ENCODE results near the gene NEK2.
"Not testable (repeated sequence)": the region's sequence is repeated elsewhere in the genome, so short reads cannot be mapped to it uniquely, and the experiment has no call there.

NEK2 gene

DNA sequence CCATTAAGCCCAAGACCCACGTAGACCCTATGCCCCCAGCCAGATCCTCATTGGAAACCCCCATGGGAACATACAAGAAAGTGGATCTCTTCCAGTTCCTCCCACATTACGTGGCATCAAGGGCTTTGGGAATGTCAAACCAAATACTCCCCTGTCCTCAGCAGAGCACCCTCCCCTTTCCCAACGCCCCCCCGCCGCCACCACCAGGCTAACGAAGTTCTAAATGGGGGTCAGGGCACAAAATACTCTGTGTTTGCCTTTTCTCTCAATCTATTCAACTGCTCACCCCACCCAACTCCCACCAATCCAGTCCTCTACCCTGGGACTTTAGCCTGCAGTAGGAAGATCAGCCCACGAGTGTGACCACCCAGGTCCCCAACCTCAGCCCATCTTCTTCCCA is 24.5 kb downstream of the NEK2 start:
- no peak for DNase-seq (ENCODE audit: low read depth)

DNA sequence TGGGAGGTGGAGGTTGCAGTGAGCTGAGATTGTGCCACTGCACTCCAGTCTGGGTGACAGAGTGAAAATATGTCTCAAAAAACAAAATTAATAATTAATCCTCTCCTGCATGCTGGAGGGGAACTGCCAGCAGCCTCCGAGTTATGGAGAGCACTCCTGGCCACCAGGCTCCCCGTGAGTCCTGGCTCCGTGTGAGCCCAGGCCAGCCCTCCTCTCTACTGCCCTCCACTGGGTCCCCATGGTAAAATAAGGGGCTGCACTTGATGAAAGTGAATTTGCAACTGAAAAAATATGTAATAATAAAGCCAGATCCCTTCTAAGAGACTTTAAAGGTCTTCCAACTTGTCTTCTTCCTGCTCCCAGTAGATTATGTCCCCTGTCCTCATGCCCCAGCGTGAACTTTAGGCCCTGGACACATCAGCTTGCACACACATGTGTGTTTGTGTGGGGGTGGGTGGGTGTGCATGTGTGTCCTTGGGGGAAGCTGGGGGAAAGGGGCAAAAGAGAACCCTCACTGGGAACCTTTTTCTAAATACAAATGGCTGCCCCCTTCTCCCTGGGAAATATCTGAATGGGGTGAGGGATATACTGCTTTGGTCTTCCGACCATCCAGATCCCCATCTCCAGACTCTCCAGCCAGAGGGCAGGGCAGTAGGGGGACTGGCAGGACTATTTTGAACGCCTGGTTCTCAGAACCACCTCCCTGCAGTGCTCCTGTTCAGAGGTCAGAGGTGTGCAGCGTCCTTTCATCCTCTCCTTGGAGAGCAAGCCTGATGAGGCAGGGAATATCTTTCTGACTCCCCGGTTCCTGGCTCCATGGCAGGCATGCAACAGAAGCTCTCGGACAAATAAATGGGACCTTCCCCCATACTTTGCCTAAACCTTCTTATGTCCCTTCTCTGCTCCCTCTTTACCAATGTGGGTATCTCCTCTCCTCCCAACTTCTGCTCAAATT is 26.2 kb downstream of the NEK2 start:
- no peak for DNase-seq (ENCODE audit: low read depth)

DNA sequence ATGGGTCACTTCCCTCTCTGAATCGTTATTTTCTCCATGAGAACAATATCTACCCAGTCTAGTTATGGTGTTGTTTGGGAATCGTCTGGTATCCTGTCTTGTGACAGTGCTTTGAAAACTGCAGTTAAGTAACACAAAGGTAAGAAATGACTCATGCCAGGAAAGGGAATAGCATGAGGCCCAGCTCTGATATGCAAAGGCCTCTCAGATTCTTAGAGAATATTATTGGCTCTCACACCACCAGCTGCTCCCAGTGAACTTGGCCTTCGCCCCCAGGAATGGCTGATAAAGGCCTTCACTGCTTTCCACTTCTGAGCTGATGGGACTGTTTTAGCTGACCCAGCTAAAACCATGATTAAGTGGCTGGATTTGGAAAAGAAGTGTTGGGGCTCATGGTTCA is 27.1 kb downstream of the NEK2 start:
- DNase-seq (ENCODE audit: low read depth) = no peak

DNA sequence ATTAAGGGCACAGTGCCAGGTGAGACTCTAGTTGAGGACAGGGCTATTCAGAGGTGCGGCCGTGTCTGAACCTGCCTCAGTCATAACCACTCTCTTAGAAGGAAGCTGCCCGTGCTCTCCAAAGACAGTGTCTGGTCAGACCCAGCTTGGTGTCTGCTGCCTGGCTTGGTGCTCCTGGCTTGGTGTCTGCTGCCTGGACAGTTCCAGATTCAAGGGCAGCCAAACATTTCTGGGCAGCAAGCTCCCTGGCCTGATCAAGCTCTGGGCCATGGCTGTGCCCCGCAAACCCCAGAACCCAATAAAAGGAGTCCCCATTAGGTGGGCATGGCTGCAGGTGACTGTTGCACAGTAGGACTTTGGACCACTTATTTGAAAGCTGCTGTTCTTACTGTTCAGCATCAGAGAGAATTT is 27.7 kb downstream of the NEK2 start:
- DNase-seq (ENCODE audit: low read depth) = no peak

DNA sequence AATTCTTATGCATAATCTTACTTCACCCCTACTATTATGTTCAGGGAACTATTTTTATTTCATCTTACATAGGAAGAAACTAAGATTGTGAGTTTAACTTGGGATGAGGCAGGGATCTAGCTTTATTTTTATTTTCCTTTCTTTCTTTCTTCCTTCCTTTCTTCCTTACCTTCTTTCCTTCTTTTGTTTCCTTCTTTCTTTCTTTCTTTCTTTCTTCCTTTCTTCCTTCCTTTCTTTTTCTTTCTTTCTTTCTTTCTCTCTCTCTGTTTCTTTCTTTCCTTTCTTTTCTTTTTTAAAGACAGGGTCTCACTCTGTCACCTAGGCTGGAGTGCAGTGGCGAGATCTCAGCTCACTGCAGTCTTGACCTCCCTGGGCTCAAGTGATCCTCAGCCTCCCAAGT is 28.9 kb downstream of the NEK2 start:
- no peak for DNase-seq (ENCODE audit: low read depth)

DNA sequence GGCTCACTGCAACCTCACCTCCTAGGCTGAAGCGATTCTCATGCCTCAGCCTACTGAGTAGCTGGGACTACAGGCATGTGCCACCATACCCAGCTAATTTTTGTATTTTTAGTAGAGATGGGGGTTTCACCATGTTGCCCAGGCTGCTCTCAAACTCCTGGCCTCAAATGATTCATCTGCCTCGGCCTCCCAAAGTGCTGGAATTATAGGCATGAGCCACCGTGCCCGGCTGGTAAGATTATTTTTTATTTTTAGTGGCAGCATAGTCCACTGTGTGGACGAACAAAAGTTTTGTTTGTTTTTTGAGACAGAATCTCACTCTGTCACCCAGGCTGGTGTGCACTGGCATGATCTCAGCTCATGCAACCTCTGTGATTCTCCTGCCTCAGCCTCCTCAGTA is 29.8 kb downstream of the NEK2 start:
- not testable (repeated sequence) for DNase-seq (ENCODE audit: low read depth)

DNA sequence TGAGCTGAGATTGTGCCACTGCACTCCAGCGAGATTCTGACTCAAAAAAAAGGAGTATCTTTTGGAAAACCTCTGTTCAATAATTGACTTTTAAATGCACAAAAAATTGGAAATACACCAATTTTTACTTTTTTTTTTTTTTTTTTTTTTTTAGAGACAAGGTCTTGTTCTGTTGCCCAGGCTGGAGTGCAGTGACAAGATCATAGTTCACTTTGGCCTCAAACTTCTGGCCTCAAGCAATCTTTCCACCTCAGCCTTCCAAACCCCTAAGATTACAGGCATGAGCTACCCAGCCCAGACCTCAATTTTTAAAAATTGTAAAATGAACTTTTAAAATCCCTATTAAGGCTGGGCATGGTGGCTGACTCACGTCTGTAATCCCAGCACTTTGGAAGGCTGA is 30.8 kb downstream of the NEK2 start:
- no peak for DNase-seq (ENCODE audit: low read depth)

DNA sequence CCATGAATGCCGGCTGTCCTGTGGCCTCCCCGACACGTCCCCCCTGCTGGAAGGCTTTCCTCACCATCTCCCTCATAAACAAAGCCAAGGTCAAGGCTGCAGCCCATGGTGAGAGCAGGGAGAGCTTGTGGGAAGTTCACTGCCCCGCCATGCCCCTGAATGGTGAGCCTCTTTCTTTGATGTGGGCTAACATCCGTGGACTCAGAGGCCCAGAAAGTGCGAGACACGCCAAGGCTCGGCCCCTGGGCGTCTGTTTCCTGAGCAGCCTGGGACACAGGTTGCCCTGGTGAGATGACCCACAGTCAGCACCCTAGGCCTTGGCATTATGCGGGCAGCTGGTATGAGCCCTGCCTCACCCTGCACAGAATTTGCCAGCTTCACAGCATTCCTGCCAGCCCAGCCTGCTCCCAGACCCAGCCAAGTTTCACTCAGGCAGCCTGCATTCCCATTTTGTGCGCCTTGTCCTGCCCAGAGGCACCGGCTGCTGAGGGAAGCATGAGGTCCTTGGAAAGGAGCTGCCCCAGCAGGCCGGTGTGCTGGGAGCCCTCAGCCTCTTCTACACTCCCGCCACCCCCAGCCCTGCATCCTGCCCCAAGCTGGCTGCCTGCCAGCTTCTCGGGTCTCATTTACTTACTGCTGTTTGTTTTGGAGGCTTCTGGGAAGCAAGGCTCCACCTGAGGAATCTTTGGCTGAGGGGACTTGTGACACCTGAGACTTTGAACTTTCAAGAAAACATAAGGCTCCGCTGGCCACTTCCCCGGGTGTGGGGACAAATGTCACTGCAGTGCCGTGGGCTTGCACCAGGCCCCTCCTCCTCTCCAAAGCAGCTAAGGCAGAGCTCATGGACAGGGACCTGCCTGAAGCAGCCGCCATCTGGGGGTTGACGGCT is 31.9 kb downstream of the NEK2 start:
- DNase-seq (ENCODE audit: low read depth) = no peak

DNA sequence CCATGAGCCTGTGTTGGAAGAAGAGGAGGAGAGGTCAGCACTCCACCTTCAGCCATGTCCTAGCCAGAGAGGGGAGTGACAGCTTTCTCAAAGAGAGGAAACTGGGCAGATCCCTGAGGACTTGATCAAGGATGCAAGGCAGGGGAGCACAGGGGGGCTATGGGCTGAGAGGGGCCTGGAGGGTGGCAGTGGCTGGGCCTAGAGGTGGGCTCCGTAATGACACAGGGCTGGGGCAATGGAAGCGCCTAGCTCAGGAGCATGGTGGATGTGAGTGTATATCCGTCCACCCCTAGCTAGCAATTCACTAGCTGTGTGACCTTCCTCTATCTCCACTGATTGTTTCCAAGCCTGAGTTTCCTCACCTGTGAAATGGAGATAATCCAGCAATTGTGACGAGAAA is 32.6 kb downstream of the NEK2 start:
- DNase-seq (ENCODE audit: low read depth) = no peak

DNA sequence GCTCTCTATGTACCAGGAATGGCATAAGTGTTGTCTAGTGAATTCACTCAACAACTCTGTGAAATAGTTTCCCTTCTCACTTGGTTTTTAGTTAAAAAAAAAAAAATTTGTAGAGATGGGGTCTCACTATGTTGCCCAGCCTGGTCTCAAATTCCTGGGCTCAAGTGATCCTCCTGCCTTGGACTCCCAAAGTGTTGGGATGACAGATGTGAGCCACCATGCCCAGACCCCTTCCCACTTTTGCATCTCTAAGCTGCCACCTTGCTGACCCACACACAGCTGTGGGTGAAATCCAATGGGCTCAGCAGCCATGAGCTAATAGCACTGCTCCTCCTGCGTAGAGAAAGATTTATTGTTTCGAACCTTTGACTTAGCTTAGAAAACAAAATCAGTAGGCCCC is 33.5 kb downstream of the NEK2 start:
- DNase-seq (ENCODE audit: low read depth) = no peak

DNA sequence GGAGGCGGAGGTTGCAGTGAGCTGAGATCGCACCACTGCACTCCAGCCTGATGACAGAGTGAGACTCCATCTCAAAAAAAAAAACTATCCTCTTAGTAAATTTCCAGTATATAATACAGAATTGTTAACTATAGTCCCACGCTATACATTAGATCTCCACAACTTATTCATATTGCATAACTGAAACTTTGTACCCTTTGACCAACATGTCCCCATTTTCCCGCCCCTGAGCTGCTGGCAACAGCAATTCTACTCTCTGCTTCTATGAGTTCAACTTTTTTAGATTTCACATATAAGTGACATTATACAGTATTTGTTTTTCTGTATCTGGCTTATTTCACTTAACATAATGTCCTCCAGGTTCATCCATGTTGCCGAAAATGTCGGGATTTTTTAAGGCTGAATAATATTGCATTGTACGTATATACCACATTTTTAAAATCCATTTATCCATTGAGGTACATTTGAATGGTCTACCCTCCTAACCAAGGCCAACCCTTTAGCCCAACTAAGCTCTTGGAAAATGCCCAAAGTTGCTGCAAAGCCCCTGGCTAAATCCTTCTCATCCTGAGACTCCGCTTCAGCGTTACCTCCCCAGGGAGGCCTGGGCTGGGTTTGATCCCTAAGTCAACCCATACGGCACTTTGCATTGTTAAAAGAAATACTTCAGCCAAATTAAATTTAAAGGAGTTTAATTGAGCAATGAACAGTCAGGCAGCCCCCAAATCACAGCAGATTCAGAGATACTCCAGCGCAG is 34.2 kb downstream of the NEK2 start:
- no peak for DNase-seq (ENCODE audit: low read depth)

DNA sequence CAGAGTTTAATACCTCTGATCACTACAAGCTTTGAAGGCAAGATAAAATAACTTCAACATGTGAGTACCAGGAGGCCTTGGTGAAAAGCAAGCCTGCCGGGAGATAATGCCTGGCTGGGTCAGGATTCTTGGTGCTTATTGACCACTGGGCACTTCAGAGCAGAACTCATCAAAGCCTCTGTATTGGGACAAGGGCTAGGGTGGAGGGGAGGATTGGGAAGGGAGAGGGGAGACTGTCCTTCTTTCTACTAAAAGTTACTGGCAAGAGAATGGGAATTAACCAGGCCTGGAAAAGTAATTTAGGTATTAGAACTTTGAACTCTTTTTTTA is 35.2 kb downstream of the NEK2 start:
- no peak for DNase-seq (ENCODE audit: low read depth)

DNA sequence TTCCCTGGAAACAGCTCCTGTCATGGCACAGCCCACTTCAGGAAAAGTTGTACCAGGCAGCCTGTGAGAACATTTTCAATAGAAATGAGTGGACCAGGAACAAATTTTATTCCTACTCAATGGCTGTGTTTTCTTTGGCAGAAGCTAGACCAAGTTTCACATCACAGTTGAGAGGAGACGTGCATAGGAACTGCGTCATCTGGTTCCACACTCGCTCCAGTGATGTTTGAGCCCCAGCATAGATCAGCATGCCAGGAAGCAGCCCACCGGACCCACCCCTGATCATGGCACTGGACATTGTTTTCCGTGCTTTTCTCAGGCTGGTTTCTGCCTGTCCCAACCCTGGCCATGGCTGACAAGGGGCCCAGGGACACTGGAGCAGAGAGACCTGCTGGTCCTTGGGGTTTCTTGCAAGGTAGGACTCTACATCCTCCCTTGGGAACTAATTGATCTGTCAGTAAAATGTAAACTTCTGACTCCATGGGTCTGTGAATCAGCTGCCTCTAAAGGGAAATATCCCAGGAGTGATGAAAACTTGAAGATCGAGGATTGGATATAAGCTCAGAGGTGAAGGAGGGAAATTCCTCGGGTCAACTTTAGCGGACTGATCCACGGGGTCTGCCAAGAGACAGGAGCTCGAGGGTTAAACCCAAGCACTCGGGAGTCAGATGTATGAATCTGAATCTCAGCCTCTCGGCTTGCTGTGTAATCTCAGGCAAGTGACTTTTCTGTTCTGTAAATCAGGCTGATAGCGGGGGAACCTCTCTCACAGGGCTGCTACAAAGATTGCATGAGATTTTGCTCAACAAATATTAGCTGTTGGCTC is 35.7 kb downstream of the NEK2 start:
- DNase-seq (ENCODE audit: low read depth) = no peak

DNA sequence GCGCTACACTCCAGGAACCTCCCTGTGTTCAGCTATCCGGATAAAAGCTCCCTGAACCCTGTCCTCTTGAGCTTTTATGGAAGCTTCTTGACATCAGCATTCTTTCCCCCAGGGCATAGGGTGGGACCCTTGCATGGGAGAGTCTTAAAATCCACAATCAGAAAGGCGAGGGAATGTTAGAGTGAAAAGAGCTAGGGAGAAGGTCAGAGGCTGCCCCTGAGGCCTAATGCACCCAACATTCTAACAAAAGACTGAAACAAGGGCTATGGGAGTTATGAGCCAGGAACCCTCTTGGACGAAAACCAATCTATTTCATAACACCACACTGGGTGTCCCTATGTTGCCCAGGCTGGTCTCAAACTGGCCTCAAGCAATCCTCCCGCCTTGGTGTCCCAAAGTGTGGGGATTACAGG is 36.7 kb downstream of the NEK2 start:
- DNase-seq (ENCODE audit: low read depth) = no peak

DNA sequence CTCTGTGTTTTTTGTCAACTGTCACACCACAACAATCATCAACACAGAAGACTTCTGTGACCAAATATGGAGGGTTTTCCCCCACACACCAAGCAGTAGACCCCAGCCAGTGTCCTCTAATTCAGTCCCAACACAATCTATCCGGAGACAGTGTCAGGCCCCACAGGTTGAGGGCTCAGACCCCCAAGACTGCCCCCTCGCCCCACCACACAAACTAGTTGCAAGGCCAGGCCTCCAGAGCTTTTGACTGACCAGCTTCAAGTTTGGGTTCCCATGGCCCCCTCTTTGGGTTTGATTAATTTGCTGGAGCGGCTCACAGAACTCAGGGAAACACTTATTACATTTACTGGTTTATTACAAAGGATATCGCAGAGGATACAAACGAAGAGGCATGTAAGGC is 37.2 kb downstream of the NEK2 start:
- no peak for DNase-seq (ENCODE audit: low read depth)

DNA sequence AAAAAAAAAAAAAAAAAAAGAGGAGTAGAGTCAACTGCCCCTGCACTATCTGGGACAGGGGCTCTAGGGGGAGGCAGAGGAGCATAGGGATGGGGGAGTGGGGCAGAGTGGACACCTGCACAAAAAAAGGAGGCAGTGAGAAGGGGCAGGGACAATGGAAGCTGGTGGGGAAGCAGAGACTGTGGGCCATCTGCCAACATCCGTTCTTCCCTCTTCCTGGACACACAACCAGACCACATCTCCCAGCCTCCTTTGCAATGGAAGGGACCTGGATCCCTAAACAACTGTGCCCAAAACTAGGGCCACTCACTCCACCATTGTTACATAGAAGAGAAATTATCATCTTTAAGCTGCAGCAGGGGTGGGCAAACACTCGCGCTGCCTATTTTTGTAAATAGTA is 38.4 kb downstream of the NEK2 start:
- DNase-seq (ENCODE audit: low read depth) = no peak

DNA sequence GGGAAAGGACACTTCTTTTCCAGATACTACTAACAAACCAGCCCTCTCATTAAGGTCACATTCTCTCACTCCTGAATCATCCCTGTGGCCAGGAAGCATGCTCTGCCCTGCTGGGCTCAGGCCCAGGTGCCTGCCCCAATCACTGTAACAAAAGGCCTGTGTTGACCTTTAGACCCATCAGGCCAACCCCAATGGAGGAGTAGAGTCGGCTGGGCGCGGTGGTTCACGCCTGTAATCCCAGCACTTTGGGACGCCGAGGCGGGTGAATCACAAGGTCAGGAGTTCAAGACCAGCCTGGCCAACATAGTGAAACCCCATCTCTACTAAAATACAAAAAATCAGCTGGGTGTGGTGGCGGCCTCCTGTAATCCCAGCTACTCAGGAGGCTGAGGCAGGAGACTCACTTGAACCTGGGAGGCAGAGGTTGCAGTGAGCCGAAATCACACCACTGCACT is 38.8 kb downstream of the NEK2 start:
- DNase-seq (ENCODE audit: low read depth) = not testable (repeated sequence)

DNA sequence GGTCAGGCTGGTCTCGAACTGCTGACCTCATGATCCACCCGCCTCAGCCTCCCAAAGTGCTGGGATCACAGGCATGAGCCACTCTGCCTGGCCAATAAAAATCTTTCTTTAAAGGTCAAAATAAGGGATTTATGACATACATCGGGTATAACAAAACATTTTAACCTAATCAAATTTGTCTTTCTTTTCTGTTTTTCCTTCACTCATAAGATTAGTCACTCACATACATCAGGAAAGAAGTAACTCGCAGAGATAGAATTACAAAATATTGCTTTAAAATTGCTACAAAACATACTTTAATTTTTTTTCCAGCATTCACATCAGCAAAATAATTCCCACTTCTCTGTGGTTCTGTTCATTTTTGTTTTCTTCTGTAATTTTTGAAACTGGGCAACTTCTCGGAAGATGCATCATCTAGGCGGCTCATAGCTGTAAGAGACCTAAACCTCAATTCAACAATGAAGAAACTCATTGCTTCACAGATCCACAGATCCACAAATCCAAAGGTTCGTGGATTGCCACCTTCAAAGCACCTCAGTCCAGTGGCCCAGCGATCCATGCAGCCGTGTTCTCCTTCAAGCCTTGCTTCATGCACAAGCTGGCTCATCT is 39.7 kb downstream of the NEK2 start:
- no peak for DNase-seq (ENCODE audit: low read depth)

DNA sequence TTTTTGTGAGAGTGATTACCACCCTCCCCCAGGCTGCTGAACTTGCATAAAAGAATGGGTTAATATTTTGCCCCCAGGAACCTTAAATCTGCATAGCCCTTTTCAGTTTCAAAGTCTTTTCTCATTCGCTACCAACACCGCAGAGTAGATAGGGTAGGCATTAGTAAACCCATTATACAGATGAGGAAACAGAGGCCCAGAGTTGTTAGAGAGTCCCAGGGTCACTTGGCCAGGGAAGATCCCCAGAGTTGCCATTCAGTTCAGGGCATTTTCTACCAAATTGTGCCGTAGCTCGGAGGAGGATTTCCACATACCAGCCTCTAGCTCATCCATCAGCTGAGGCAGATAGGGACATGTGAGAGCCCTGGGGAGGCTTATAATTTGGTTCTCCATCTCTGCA is 40.5 kb downstream of the NEK2 start:
- DNase-seq (ENCODE audit: low read depth) = no peak

DNA sequence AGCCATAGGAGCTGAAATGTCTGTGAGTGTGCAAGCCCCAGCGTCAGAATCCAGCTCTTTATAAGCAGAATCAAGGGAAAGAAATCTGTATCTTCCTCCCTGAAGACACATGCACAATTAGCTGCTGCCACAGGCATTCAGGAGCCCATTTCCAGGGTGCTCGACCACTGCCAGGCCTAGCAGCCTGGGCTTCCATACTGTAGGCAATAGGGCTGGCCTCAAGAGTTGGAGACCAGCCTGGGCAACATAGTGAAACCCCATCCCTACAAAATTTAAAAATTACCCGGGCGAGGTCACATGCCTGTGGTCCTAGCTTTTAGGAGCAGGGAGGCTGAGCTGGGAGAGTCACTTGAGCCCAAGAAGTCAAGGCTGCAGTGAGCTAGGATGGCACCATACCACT is 41.0 kb downstream of the NEK2 start:
- DNase-seq (ENCODE audit: low read depth) = no peak

DNA sequence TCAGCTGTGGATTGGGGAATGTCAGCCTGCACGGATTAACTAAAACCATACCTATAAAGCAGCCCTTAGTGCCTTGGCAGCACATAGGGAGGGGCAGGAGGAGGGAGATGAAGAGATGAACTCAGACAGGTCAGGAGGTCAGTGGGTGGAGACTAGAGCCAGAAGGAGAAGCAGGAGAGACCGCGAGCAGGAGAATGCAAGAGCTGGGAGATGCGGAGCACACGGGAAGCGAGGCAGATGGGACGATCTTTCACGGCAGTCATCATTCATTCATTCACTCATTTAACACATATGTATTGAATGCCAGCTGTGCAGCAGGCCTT is 41.9 kb downstream of the NEK2 start:
- DNase-seq (ENCODE audit: low read depth) = no peak

All from CMK (cell line).